Aorta (tissue), 5 donors: ENCODE measurements around the gene TEX26. TPM values are rescaled to one million over a fixed set of nuclear protein-coding genes. Genes with fewer than 3 reads are reported as not detected.

Experiments used
- ATAC-seq: fragments of 200-7000 bp; cut with Tn5 transposase; one replicate; pipeline ENCODE4 v1.9.1; 2022; ENCODE audit warnings: moderate library complexity; ENCODE audit not compliant: low FRiP score
- DNase-seq, 2 donors: peaks; one replicate each; pipeline ENCODE4 v3.0.0-alpha.2; 2020
- H3K27ac ChIP-seq, 2 donors: one replicate each; pipeline ENCODE4 v1.5.1; 2013; ENCODE audit warnings: low read length in 2 of 2, mild to moderate bottlenecking in 2 of 2, moderate library complexity in 2 of 2, control low read depth in 1 of 2, inconsistent platforms in 1 of 2, low read depth in 1 of 2
- H3K27me3 ChIP-seq, 2 donors: one replicate each; pipeline ENCODE4 v1.6.1; 2013; ENCODE audit warnings: control low read depth in 1 of 2, low read length in 1 of 2, mild to moderate bottlenecking in 1 of 2, moderate library complexity in 1 of 2; ENCODE audit not compliant: insufficient read depth in 2 of 2, control insufficient read depth in 1 of 2
- H3K36me3 ChIP-seq, 2 donors: one replicate each; pipeline ENCODE4 v1.6.1; 2013; ENCODE audit warnings: control low read depth in 1 of 2, low read length in 1 of 2, mild to moderate bottlenecking in 1 of 2; ENCODE audit not compliant: insufficient read depth in 2 of 2, control insufficient read depth in 1 of 2
- H3K4me1 ChIP-seq, 2 donors: one replicate each; pipeline ENCODE4 v1.6.1; 2013; ENCODE audit warnings: low read length in 2 of 2, control low read depth in 1 of 2, mild to moderate bottlenecking in 1 of 2, moderate library complexity in 1 of 2; ENCODE audit not compliant: insufficient read depth in 2 of 2, control insufficient read depth in 1 of 2
- H3K4me3 ChIP-seq, 2 donors: one replicate each; pipeline ENCODE4 v1.5.1; 2013; ENCODE audit warnings: low read length in 2 of 2, control low read depth in 1 of 2, mild to moderate bottlenecking in 1 of 2
- H3K9me3 ChIP-seq: one replicate; pipeline ENCODE4 v1.6.1; 2013; ENCODE audit warnings: mild to moderate bottlenecking, low read length; ENCODE audit not compliant: control insufficient read depth
- WGBS, 2 donors: extraction: QIAGEN DNeasy Blood & Tissue Kit; methylation state at CpG; one replicate each; pipeline ENCODE4 v1.1.7; 2013; 5-methylcytosine and 5-hydroxymethylcytosine counted together
- intact Hi-C, 2 donors: fragments of 100-400 bp; cut with DNase I; formaldehyde crosslinking; loops; one replicate each; pipeline versions ENCODE4 v1.14.2 to v1.15.0; 2022
- polyA plus RNA-seq, 2 donors: library from polyadenylated mRNA; stranded (reverse); fragments of 200-250 nt; gene quantifications; one replicate each; pipeline ENCODE4 v1.2.3, GENCODE V29; 2013
- total RNA-seq, 2 donors: library from RNA; stranded (reverse); fragmentation: NEBNext Ultra II Directional; extraction: Animal tissue kit (Norgen Biotek cat#: 25700); gene quantifications; one replicate each; pipeline ENCODE4 v1.2.1, GENCODE V29; 2021
- donor health status: healthy with polysubstance abuse.
- donor health status: Bipolar disorder and iron deficiency.
- donor health status: DM: no; HTN: no; CAD: no.
- donor health status: DM: no; HTN: no; CAD: no.
- donor health status: DM: yes; HTN: yes; CAD: no.

TEX26 gene
- total and polyA plus RNA-seq, 4 donors: 0.24 TPM; not detected in 3

DNA sequence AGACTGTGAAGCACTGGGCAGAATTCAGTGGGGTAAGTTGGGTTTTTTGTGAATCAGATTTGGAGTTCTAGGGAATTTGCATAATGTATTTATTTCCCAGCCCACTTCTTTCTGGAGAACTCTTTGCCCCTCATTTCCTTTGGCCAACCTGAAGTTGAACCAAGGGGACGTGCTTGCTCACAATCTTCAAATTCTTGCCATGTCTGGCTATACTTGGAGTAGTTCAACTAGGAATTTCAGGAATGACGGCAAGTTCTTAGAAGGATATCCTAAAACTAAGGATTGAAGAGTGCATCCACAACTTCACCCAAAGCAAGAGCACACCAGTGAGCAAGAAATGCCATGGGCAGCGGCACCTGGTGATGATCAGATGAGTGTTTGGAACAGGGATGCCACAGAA is 88.5 kb downstream of the TEX26 start:
- peaks cover 0 to 2% of the 10 kb centered on the region in 2 donors for H3K27me3 ChIP-seq
- H3K36me3 ChIP-seq: no peaks in the 10 kb centered on the region
- intact Hi-C loops: no loop called here
- 42 to 44% methylated on average over 3 of the region's 3 CpGs for WGBS, 2 donors
- peaks cover 2% of the 10 kb centered on the region for H3K9me3 ChIP-seq
- no peak for DNase-seq
- no peak overlapping the region for H3K27ac ChIP-seq
- H3K4me1 ChIP-seq: no peaks in the 10 kb centered on the region
- H3K4me3 ChIP-seq: no peak overlapping the region
- no peak for ATAC-seq

DNA sequence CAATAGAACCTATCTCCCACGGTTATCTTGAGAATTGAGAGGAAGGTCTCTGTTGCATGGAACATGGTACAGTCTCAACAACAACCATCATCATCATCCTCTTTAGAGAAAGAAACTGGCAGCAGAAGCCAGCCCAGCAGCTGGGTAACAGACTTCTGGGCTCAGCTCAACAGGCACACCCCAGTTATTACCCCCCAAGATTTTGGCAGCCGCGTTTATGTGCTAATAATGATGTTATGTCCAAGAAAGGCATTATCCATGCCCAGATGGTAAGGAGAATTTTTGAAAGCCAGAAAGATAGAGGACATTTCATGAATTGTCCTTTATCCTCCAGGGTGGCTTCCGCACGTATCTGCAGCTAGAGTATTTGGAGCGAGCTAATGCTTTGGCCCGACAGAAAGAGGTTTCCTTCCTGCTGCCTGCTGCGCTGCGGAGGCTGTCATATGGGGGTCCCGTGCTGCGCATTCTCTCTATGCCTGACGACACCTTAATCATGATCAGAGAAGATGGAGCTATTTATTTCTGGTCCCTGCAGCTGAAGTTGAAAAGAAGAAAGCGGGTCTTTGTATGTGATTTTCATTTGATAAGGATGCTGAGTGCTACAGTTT is 89.9 kb downstream of the TEX26 start:
- 82 to 83% methylated on average over 13 of the region's 13 CpGs for WGBS, 2 donors
- DNase-seq (no peak), ATAC-seq (no peak)
- Histone ChIP-seq H3K27ac (no peak overlapping the region), H3K4me1 (no peaks in the 10 kb centered on the region), H3K27me3 (peaks cover 0 to 2% of the 10 kb centered on the region in 2 donors), H3K36me3 (no peaks in the 10 kb centered on the region), H3K9me3 (peaks cover 2% of the 10 kb centered on the region), H3K4me3 (no peak overlapping the region)
- intact Hi-C loops: no loop called here

GRCh38 chr13:31022928-31023530 is 90.6 kb downstream of the TEX26 start:
- intact Hi-C loops: no loop called here

More at GRCh38 chr13:31022928-31023530, 90.6 kb downstream of the TEX26 start:
- H3K4me1 ChIP-seq: no peaks in the 10 kb centered on the region
- no peaks in the 10 kb centered on the region for H3K36me3 ChIP-seq
- H3K27ac ChIP-seq: no peak overlapping the region
- 33 to 49% methylated on average over 2 of the region's 2 CpGs for WGBS, 2 donors
- no peaks in the 10 kb centered on the region for H3K27me3 ChIP-seq
- no peaks in the 10 kb centered on the region for H3K9me3 ChIP-seq
- DNase-seq: no peak
- H3K4me3 ChIP-seq: no peak overlapping the region
- ATAC-seq: no peak

Other genes starting within 250 kb of the TEX26 start
- gene ALOX5AP, start 197.1 kb upstream of the TEX26 start, total RNA-seq: 10 to 100 TPM; 31.6 to 37.7 TPM
- gene ALOX5AP, start 197.1 kb upstream of the TEX26 start, polyA plus RNA-seq: 10 to 100 TPM in 1 of 2 donors, 1 to 10 TPM in 1; 7.1 to 35.4 TPM
- gene MEDAG, start 26.4 kb upstream of the TEX26 start, total RNA-seq: 100 to 1,000 TPM; 146 to 188 TPM
- 100 to 1,000 TPM in 1 of 2 donors, 10 to 100 TPM in 1; 60.2 to 164 TPM for gene MEDAG, start 26.4 kb upstream of the TEX26 start, polyA plus RNA-seq
- gene HSPH1, start 229.2 kb downstream of the TEX26 start, total RNA-seq: 10 to 100 TPM; 50.6 to 81.1 TPM
- gene HSPH1, start 229.2 kb downstream of the TEX26 start, polyA plus RNA-seq: 10 to 100 TPM; 20.6 to 30.1 TPM